ENCODE data around the gene DPYSL3.

Gene DPYSL3

DNA sequence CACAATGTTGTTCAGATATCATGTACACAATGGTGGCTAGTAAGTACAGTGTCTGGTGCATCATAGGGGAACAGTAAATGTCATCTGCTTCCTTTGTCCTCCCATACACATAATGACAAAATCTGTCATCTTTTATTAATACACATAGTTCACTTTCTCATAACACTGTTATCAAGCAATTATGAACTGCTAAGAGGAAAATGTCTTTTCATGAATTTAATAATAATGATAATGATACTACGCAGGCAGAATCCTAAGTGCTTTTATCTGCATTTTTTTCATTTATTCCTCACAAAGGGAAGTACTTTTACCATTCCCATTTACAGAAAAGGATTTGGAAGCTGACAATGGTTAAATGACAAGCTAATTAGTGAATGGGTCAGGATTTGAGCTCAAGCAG, 35.7 kb downstream of the DPYSL3 start:
- in situ Hi-C loops (cut with MboI; ENCODE audit: low sequenced_read_pairs): no loop called here

GRCh38 chr5:147472664-147473475, 37.0 kb downstream of the DPYSL3 start:
- in situ Hi-C loops (cut with MboI; ENCODE audit: low sequenced_read_pairs): no loop called here

- in situ Hi-C loops (cut with MboI; ENCODE audit: low sequenced_read_pairs): no loop called here
Observed at GRCh38 chr5:147467973-147468508, 41.8 kb downstream of the DPYSL3 start.

DNA sequence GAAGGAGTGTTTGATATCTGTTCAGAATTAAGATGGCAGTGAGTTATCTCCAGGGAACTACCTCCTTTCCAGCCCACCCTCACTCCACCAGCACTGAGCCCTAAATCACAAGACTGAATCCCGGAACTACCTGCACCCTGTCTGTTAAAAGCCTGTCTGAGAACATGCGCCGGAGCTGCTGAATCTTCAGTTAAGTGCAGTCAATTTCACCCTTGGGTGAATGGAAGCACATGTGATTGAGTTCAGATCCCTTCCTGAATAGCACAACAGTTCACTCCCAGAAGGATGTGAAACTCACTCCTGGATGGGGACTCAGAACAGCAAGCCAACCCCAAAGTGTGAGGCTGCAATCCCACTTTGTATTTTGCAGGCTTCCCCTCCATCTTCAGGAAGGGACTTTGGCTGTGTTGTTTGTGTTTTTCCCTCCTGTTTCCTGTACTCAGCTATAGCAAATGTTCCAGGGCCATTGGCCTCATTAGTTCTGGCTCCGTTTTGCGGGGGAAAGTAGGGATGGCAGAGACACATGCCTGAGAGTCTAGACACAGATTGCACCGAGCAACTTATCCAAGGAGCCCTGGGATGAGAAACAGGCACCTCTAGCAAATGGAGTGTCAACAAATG, 43.4 kb downstream of the DPYSL3 start:
- in situ Hi-C loops (cut with MboI; ENCODE audit: low sequenced_read_pairs): no loop called here

GRCh38 chr5:147465747-147466146, 44.1 kb downstream of the DPYSL3 start:
- in situ Hi-C loops (cut with MboI; ENCODE audit: low sequenced_read_pairs): no loop called here

DNA sequence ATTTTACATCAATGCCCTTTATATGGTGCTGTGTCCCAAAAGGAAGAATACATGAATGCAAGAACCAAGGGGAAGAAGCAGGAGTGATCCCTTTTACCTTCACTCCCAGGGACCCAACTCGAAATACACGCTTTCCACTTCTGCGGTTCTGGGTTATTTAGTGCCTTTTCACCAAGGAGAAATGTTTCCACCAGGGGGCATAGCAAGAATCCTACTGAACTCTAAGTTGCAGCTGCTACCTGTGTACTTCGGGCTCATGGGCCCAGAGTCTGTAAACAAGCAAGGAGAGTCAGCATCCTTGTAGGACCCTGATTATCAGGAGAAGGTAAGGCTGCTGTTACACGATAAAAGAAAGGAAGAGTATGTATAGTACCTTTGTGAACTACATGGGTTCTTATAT, 45.7 kb downstream of the DPYSL3 start:
- in situ Hi-C loops (cut with MboI; ENCODE audit: low sequenced_read_pairs): no loop called here

GRCh38 chr5:147461915-147462314, 48.0 kb downstream of the DPYSL3 start:
- in situ Hi-C loops (cut with MboI; ENCODE audit: low sequenced_read_pairs): no loop called here

GRCh38 chr5:147460380-147460779, 49.5 kb downstream of the DPYSL3 start:
- in situ Hi-C loops (cut with MboI; ENCODE audit: low sequenced_read_pairs): no loop called here

- in situ Hi-C loops (cut with MboI; ENCODE audit: low sequenced_read_pairs): no loop called here
Observed at GRCh38 chr5:147458581-147458980, 51.3 kb downstream of the DPYSL3 start.

GRCh38 chr5:147455822-147456450, 53.9 kb downstream of the DPYSL3 start:
- in situ Hi-C loops (cut with MboI; ENCODE audit: low sequenced_read_pairs): no loop called here

DNA sequence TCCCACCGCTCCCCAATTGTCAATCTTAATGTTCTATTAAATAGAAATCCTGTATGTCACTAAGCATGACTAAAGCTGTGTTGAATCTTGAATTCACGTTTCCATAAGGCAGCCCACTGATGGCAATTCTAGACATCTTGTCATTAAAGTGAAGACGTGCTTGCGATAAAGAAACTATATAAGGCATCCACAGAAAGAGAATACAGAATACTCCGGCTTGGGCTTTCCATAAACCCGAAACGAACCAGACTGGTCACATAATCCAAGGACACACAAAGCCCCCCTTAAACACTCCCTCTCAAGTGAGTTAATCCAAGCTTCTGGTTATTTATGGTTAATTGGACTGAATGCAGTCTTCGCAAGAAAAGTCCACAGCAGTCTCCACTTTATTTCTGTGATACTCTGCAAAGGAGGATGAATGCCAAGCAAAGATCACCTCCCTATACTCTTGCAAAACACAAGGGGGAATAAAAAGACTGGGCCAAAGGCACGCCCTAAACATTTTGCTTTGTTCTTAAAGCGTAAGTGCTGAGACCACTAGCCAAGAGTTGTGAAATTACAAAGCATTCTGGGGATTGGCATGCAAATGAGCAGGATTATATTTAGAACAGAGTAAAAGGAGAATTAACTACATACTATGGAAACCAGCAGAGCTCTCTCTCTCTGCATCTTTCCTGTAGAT, 54.7 kb downstream of the DPYSL3 start:
- in situ Hi-C loops (cut with MboI; ENCODE audit: low sequenced_read_pairs): no loop called here

DNA sequence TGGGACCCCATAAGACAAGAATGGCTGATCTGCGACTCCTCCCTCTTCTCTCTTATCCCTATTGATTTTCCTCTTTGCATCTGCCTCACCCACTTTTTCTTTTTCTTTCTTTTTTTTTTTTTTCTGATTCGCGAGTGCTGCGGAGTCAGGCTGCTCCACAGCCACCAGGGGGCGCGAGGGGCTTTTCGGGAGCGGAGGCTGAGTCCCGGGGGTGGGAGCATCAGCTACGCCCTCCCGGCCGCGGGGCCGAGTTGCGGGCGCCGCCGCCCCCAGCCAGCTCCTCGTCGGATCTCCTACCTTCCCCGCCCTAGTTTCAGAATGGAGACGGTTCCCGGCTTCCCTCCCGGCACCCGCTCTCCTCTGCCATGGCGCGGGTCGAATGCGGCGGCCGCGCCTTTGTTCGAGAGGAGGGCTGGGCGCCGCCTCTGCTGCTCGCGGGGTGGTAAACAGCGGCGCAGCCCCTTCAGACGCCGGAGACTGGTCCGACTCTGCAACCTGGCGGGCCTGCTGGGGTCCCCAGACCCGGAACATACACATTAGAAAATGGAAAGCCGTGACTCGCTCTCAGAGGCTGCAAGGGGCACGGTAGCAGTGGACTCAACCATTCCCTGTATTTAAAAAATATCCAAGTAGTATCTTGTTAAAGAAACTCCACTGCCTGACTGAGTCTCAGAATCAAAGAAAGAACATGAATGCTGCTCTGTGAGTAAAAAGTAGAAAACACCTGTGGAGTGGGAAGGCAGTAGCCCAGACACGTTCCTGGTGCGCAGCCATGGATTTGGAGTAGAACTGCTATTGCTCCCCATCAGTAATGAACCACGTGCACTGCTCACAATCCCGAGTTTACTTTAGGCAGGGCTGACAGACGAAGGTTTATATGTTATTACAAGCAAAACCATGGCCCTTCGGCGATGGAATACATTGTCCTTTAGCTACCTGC, 55.7 kb downstream of the DPYSL3 start:
- in situ Hi-C loops (cut with MboI; ENCODE audit: low sequenced_read_pairs): no loop called here

DNA sequence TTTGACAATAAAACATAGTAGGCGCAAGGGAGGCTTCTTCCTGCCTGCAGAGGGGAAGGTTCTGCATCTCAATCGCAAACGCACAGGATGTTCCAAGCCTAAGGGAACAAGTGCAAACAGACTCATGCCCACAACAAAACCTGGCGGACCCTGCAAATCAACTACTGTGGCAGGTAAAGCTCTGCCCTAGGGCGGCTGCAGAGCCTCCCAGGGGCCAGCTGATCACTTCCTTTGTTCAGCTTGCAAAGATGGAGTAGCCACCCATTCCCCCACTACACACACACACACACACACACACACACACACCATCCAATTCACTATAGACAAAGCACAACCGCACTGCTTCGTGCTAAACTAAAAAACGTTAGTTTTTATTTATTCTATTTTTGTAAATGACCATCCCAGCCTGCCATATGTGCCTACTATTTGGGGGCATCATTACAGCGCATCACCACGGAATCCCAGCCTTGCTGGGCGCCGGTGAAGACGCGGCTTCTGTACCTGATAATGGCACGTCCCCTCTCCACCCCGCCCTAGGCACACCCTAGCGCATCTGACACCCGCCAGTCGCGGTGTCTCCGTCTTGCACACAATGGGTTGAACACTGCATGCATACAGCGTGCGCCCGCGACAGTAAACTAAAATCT, 57.6 kb downstream of the DPYSL3 start:
- in situ Hi-C loops (cut with MboI; ENCODE audit: low sequenced_read_pairs): no loop called here

DNA sequence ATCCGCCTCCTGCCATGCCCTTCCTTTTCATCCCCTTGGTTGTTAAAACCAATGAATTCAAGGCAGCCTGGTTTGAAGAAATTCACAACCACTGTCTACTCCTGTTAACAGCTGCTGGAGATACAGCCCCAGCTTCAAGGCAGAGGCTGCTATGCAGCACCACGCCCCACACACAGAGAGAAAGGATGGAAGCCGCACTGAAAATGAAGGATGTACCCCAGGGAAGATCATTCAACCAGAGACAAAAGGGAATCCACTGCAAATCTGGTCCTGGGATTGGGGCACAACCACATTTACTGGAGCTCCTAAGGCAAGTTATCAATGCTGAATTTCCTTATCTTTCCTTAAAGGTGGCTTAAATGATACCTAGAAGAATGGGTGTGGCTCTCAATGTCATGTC, 58.7 kb downstream of the DPYSL3 start:
- in situ Hi-C loops (cut with MboI; ENCODE audit: low sequenced_read_pairs): no loop called here

GRCh38 chr5:147450606-147451005, 59.3 kb downstream of the DPYSL3 start:
- in situ Hi-C loops (cut with MboI; ENCODE audit: low sequenced_read_pairs): no loop called here

DNA sequence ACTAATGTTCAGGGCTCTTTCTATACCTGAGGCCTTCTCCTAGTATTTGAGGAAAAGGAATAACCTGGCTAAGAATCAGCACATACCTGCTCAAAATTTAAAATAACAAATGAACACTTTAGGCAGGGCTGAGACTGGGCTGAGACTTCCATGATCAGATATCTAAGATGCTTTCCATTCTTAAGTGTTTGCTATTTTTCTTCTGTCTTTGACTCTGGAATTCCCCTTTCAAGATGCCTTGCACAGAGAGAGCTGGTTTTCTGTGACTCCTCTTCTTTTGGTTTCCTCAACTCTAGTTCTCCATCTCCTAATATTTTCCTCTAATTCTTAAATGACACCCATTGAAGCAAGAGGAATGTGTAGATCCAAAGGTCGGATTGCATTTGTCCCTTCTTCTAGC, 61.1 kb downstream of the DPYSL3 start:
- in situ Hi-C loops (cut with MboI; ENCODE audit: low sequenced_read_pairs): no loop called here

- in situ Hi-C loops (cut with MboI; ENCODE audit: low sequenced_read_pairs): no loop called here
Observed at GRCh38 chr5:147446523-147446922, 63.3 kb downstream of the DPYSL3 start.

DNA sequence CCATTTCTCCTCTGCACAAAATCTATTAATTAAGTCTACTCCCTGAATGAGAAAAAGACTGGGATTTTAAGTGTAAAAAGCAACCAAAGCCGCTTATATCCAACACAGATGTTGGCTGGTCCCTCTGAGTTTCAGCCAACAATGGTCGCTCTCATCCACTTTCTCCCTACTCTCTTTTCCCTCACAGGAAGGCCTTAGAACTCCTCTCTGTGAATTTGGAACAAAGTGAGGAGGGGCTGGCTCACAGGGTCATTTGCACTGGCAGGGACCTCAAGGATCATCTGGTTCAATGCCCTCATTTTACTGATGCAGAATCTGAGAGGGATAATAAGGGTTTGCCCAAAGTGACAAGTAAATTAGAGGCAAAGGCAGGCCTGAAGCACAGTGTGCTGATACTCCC, 64.0 kb downstream of the DPYSL3 start:
- in situ Hi-C loops (cut with MboI; ENCODE audit: low sequenced_read_pairs): no loop called here

DNA sequence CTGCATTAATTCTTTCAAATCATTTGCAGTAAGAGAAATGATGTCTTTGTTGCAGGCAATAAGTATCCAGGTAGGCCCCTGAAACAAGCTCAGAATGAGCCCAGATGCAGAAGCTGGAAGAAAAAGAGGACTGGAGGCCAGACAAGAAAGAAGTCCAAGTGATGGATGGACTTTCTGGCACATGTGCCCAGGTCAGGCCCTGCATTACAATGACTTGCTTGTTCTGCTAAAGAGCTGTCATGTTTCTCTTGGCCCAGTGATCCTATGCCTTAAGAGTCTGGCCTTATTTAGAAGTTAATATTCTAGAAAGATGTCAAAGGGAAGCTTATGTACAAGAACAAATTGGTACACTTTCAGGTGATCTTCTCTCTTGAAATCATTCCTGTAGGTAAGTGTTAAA, 64.8 kb downstream of the DPYSL3 start:
- in situ Hi-C loops (cut with MboI; ENCODE audit: low sequenced_read_pairs): no loop called here

DNA sequence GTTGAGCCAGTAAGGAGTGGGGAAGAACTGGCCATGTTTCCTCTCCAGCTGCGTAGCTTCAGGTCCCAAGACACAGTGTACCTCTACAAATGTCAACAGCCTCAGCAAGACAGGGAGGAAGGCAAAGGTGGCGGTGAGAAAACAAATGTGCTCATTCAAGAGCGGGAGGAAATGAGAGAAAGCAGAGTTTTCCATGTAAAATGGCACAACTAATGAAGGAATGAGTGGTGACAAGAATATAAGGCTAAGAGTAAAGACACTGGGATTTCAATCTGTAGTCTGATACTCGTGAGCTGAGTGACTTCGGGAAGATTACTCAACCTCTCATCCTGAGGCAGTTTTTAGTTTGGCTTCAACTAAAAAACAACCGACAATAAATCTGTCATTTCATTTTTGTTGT, 67.6 kb downstream of the DPYSL3 start:
- in situ Hi-C loops (cut with MboI; ENCODE audit: low sequenced_read_pairs): no loop called here
